Gastroesophageal sphincter (tissue), 4 donors: ENCODE results near the gene USP28. TPM values are rescaled to one million over a fixed set of nuclear protein-coding genes. Genes with fewer than 3 reads are reported as not detected.
A peak's percentile ranks its signal among the peaks of the same experiment; 100 is the strongest.

ENCODE experiments used
- ATAC-seq: fragments of 150-250 bp; one replicate; pipeline ENCODE4 v1.9.1; 2016; ENCODE audit warnings: mild to moderate bottlenecking, moderate library complexity
- H3K27ac ChIP-seq, 4 donors: fragments of 200-600 bp; sonication (generic) in 3 of 4; 1 replicate in 3 of 4; 2 replicates in 1 of 4; pipeline ENCODE4 v1.5.1; 2016 to 2019
- H3K27me3 ChIP-seq: fragments of 200-600 bp; sonication (generic); one replicate; pipeline ENCODE4 v1.5.1; 2019
- H3K36me3 ChIP-seq, 2 donors: fragments of 200-600 bp; sonication (generic); one replicate each; pipeline ENCODE4 v1.5.1; 2019; ENCODE audit warnings: control low read depth in 1 of 2
- H3K4me1 ChIP-seq, 3 donors: fragments of 200-600 bp; sonication (generic); 1 replicate in 2 of 3; 2 replicates in 1 of 3; pipeline ENCODE4 v1.5.1; 2016 to 2019; ENCODE audit warnings: control low read depth in 2 of 3
- H3K4me3 ChIP-seq, 2 donors: fragments of 200-600 bp; sonication (generic); one replicate each; pipeline ENCODE4 v1.5.1; 2019; ENCODE audit warnings: mild to moderate bottlenecking in 1 of 2, moderate library complexity in 1 of 2
- H3K9me3 ChIP-seq, 3 donors: fragments of 200-600 bp; sonication (generic); one replicate each; pipeline ENCODE4 v1.5.1; 2017 to 2019; ENCODE audit warnings: control low read depth in 2 of 3
- EP300 ChIP-seq: sonication (generic); formaldehyde crosslinking; IDR thresholded peaks from one replicate; pipeline ENCODE4 v1.6.1; 2017; ENCODE audit warnings: antibody characterized with exemption, mild to moderate bottlenecking
- POLR2A ChIP-seq, 2 donors: fragments of 450-650 bp; IDR thresholded peaks; one replicate each; pipeline ENCODE4 v1.6.1; 2017; ENCODE audit warnings: antibody characterized with exemption in 2 of 2, mild to moderate bottlenecking in 2 of 2, moderate library complexity in 1 of 2
- POLR2AphosphoS5 ChIP-seq: sonication (generic); formaldehyde crosslinking; IDR thresholded peaks from one replicate; pipeline ENCODE4 v1.6.1; 2017; ENCODE audit warnings: antibody characterized with exemption
- WGBS, 2 donors: methylation state at CpG; one replicate each; pipeline ENCODE4 v1.1.5; 2018; ENCODE audit warnings: low coverage in 1 of 2; 5-methylcytosine and 5-hydroxymethylcytosine counted together
- total RNA-seq, 4 donors: library from RNA; depleted of rRNA; stranded (reverse); fragments of >200 nt; gene quantifications; one replicate each; pipeline ENCODE4 v1.1.0, GENCODE V29; 2016
- TF ChIP-seq, protein P1 (sequence below), 4 experiments: fragments of 200-600 bp in 2 of 4; fragments of 450-650 bp in 2 of 4; sonication (generic) in 1 of 4; IDR thresholded peaks; one replicate each; pipeline ENCODE4 v1.5.1; 2017 to 2019; ENCODE audit warnings: antibody characterized with exemption in 4 of 4, mild to moderate bottlenecking in 2 of 4, moderate library complexity in 2 of 4

Gene USP28
- total RNA-seq, 4 donors from 2014 or later: 12.5 to 64.8 (median 38.7) TPM

DNA sequence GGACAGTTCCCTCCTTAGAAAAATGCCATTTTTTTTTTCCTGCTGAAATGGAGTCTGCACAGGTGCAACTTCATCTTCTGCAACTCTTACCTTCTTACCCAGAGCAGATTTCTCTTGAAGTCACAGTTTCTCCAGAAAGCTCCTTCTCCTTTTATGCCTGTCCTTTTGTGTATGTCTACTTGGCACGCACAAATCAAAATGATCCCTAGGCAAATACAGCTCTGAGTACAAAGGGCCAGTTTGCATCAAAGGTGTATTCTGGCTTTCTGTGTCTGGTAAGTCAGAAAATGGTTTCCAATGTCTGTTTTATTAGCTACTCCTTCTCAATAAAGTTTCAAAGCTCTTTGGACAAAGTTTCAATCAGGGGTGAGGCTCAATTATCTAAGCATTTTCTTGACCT lies 93.2 kb downstream of the USP28 start:
- no peak for ATAC-seq
- peaks cover 0 to 10% (median 0%) of the 10 kb centered on the region in 3 donors for H3K4me1 ChIP-seq

DNA sequence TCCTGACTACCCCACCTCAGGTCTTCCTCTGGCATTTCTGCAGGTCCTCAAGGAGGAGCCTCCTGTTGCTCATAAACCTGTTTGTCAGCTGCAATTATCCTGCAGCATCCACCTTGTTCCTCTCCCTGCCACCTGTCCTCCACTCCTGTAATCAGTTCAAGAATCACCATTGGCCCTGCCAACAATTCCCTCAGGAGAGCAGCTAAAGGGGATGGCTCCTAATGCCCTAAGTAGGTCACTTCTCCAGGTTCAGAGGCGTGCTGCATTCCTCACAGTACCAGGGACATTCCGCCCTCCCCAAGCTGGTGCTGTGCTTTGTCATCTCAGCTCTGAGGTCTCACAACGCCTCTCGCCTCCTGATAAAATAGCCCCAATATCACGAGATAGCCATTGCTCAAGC lies 93.7 kb downstream of the USP28 start:
- 56% methylated on average over 3 of the region's 5 CpGs; no CpG with 5 or more reads in 1 of the 2 donors for WGBS, 2 donors
- TF ChIP-seq POLR2AphosphoS5: no peak
- TF ChIP-seq, protein P1, sequence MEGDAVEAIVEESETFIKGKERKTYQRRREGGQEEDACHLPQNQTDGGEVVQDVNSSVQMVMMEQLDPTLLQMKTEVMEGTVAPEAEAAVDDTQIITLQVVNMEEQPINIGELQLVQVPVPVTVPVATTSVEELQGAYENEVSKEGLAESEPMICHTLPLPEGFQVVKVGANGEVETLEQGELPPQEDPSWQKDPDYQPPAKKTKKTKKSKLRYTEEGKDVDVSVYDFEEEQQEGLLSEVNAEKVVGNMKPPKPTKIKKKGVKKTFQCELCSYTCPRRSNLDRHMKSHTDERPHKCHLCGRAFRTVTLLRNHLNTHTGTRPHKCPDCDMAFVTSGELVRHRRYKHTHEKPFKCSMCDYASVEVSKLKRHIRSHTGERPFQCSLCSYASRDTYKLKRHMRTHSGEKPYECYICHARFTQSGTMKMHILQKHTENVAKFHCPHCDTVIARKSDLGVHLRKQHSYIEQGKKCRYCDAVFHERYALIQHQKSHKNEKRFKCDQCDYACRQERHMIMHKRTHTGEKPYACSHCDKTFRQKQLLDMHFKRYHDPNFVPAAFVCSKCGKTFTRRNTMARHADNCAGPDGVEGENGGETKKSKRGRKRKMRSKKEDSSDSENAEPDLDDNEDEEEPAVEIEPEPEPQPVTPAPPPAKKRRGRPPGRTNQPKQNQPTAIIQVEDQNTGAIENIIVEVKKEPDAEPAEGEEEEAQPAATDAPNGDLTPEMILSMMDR (IDR thresholded peaks at IDR 0.05): no peak
- TF ChIP-seq POLR2A (IDR thresholded peaks at IDR 0.05): no peak
- TF ChIP-seq EP300: no peak
- H3K9me3 ChIP-seq: no peaks in the 10 kb centered on the region
- peaks cover 0 to 10% (median 0%) of the 10 kb centered on the region in 3 donors for H3K4me1 ChIP-seq
- no peak overlapping the region for H3K4me3 ChIP-seq
- no peak for ATAC-seq
- H3K36me3 ChIP-seq: no peaks in the 10 kb centered on the region
- H3K27me3 ChIP-seq: peaks cover 3% of the 10 kb centered on the region
- no peak overlapping the region for H3K27ac ChIP-seq

More for the DNA sequence above, 93.2 kb downstream of the USP28 start:
- 87 to 100% methylated on average over 1 of the region's 1 CpG for WGBS, 2 donors
- no peaks in the 10 kb centered on the region for H3K9me3 ChIP-seq
- TF ChIP-seq EP300 (no peak), POLR2A (IDR thresholded peaks at IDR 0.05) (no peak), POLR2AphosphoS5 (no peak)
- TF ChIP-seq, protein P1 (IDR thresholded peaks at IDR 0.05): no peak
- peaks cover 5% of the 10 kb centered on the region for H3K27me3 ChIP-seq
- no peak overlapping the region for H3K4me3 ChIP-seq
- H3K27ac ChIP-seq: no peak overlapping the region
- H3K36me3 ChIP-seq: no peaks in the 10 kb centered on the region

DNA sequence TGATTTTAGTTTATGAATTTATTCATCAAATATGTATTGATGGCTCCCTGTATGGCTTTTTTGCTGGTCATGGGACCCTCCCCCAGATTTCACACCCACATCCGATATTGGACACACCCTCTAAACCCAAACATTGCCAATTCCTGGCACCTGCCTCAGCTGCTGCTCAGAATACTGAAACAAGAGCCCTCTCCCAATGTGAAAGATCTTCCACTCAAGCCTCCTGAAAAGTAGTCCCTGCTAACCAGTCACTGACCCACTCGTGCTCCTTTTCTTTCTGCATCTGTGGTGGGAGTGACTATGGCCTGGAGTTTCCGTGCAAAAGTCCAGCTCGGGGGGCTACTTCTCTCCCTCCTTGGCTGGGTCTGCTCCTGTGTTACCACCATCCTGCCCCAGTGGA lies 95.9 kb downstream of the USP28 start, which contains the start of gene CLDN25:
TSS of gene CLDN25 (plus strand) at position 301 of the 400 bp plus-strand sequence. CDS start at position 301, 0 bp downstream.
- WGBS, 2 donors: 83 to 86% methylated on average over 1 to 4 of the region's 4 CpGs
- Histone ChIP-seq H3K4me3 (no peak within 1 kb of the TSS), H3K27ac (peak within 1 kb of the TSS in 1 of 4 donors; percentile 58), H3K9me3 (no peaks in the 10 kb centered on the region), H3K27me3 (no peaks in the 10 kb centered on the region), H3K36me3 (no peaks in the 10 kb centered on the region), H3K4me1 (peaks cover 0 to 10% (median 0%) of the 10 kb centered on the region in 3 donors)
- ATAC-seq: no peak
- TF ChIP-seq EP300 (no peak), POLR2AphosphoS5 (no peak), POLR2A (IDR thresholded peaks at IDR 0.05) (no peak)
- TF ChIP-seq, protein P1 (IDR thresholded peaks at IDR 0.05): no peak

DNA sequence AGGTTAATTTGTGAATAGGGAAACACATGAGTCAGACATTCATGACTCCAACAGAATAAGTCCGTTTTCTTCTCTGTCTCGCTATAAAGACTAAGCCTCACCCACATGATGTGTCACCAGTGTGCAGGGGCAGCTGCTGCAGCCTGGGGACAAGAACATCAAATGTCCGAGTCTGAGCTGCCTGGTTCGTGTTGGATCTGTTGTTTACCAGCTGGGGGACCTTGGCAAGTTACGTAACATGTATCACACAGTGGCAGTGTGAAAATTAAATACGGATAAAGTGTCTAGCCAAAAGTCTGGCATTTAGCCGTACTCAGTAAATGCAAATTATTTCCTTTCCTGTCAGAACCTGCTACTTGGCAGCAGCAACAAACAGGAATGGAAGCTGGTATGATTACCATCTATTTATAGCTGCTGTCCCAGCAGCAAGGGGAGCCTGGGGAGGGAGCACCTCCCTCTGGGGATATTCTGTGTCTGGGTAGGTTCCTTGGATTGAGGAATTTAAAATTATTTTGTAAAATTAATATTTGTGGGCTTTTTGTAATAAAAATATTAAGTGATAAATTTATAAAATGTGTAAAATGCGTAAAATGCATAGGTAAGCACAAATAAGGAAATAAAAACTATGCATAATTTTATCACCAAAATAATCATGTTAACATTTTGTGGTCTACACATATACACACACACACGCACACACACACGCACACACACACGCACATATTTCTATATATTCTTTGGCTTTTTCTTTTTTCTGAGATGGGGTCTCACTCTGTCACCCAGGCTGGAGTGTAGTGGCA lies 97.1 kb downstream of the USP28 start:
- Histone ChIP-seq H3K4me3 (peak overlapping the region in 1 of 2 donors; percentile 9), H3K27ac (peak overlapping the region in 3 of 4 donors; percentile 58 to 75 (median 60)), H3K4me1 (peaks cover 0 to 10% (median 0%) of the 10 kb centered on the region in 3 donors), H3K27me3 (no peaks in the 10 kb centered on the region), H3K36me3 (no peaks in the 10 kb centered on the region), H3K9me3 (no peaks in the 10 kb centered on the region)
- no peak for ATAC-seq
- TF ChIP-seq POLR2AphosphoS5 (peak; percentile 54), POLR2A (IDR thresholded peaks at IDR 0.05) (no peak)
- WGBS, 2 donors: 35 to 42% methylated on average over 11 of the region's 11 CpGs

DNA sequence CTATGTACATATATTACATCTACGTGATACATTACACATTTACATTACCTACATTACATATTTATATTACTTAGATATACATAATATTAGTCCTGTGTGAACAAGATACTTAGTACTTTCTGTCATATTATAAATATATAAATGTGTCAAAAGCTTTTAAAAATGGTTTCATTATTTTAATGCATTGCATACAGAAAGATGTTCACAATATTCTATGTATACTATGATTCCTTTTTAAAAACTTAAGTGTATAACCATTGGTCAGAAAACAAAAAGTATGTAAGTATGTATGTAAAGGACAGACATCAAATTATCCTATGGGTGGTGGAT lies 101.2 kb downstream of the USP28 start:
- Histone ChIP-seq H3K4me1 (peaks cover 3 to 26% (median 7%) of the 10 kb centered on the region in 3 donors), H3K4me3 (peak overlapping the region; percentile 63 to 77), H3K27me3 (no peaks in the 10 kb centered on the region), H3K9me3 (no peaks in the 10 kb centered on the region), H3K27ac (peak overlapping the region; percentile 47 to 89 (median 86)), H3K36me3 (peaks cover 0 to 11% of the 10 kb centered on the region in 2 donors)
- ATAC-seq: no peak
- WGBS, 2 donors: 3 to 6% methylated on average over 1 of the region's 1 CpG
- TF ChIP-seq POLR2A (IDR thresholded peaks at IDR 0.05) (no peak), POLR2AphosphoS5 (no peak), EP300 (no peak)
- TF ChIP-seq, protein P1 (IDR thresholded peaks at IDR 0.05): no peak
